NCI-H2081 (cell line): ENCODE data around the gene KRT6C.
"Not testable (repeated sequence)": the region's sequence is repeated elsewhere in the genome, so short reads cannot be mapped to it uniquely, and the experiment has no call there.

Source experiments
- DNase-seq, 2 experiments: peaks; one replicate each; lab custom pipeline; 2025; lab: John Stamatoyannopoulos, UW

The KRT6C gene

GRCh38 chr12:52455821-52456220 is 17.8 kb downstream of the KRT6C start:
- DNase-seq, result no peak

GRCh38 chr12:52454411-52455201 is 19.0 kb downstream of the KRT6C start:
- DNase-seq, result peak; percentile 21 to 33

GRCh38 chr12:52452101-52452500 is 21.5 kb downstream of the KRT6C start, which contains the start of gene KRT6B:
KRT6B (minus strand) TSS chr12:52452146; CDS start chr12:52452078, 68 bp downstream.
- DNase-seq, result no peak

GRCh38 chr12:52448228-52448627 is 25.4 kb downstream of the KRT6C start:
- no peak for DNase-seq

GRCh38 chr12:52447196-52447595 is 26.4 kb downstream of the KRT6C start:
- not testable (repeated sequence) for DNase-seq

GRCh38 chr12:52446367-52447045 is 27.1 kb downstream of the KRT6C start:
- DNase-seq, result no peak

GRCh38 chr12:52445876-52446275 is 27.7 kb downstream of the KRT6C start:
- no peak for DNase-seq

GRCh38 chr12:52444647-52445595 is 28.7 kb downstream of the KRT6C start:
- no peak for DNase-seq

GRCh38 chr12:52443966-52444365 is 29.6 kb downstream of the KRT6C start:
- DNase-seq, result no peak

- no peak for DNase-seq
Observed at GRCh38 chr12:52442600-52443061, 31.0 kb downstream of the KRT6C start.

GRCh38 chr12:52441320-52441911 is 32.2 kb downstream of the KRT6C start:
- DNase-seq, result no peak

GRCh38 chr12:52440821-52441319 is 32.7 kb downstream of the KRT6C start:
- DNase-seq, result no peak

- DNase-seq, result no peak
Observed at GRCh38 chr12:52439845-52440244, 33.8 kb downstream of the KRT6C start.

- no peak for DNase-seq
Observed at GRCh38 chr12:52439420-52439819, 34.2 kb downstream of the KRT6C start.

GRCh38 chr12:52438305-52439301 is 35.0 kb downstream of the KRT6C start:
- DNase-seq, result no peak

- no peak for DNase-seq
Observed at GRCh38 chr12:52437508-52437907, 36.1 kb downstream of the KRT6C start.

- no peak for DNase-seq
Observed at GRCh38 chr12:52436828-52437474, 36.7 kb downstream of the KRT6C start.

- DNase-seq, result no peak
Observed at GRCh38 chr12:52436000-52436827, 37.4 kb downstream of the KRT6C start.

- no peak for DNase-seq
Observed at GRCh38 chr12:52435659-52435999, 38.0 kb downstream of the KRT6C start.
